Uterus (tissue), 2 donors: ENCODE results near the gene DTNBP1.

Experiments used
- POLR2A ChIP-seq, 2 donors: fragments of 450-650 bp; IDR thresholded peaks; one replicate each; pipeline ENCODE4 v1.6.1; 2016; ENCODE audit warnings: antibody characterized with exemption in 2 of 2, mild to moderate bottlenecking in 1 of 2, moderate library complexity in 1 of 2
- TF ChIP-seq, protein P1 (sequence below), 4 experiments: fragments of 200-600 bp in 2 of 4; fragments of 450-650 bp in 2 of 4; sonication (generic) in 2 of 4; IDR thresholded peaks; one replicate each; pipeline ENCODE4 v1.5.1; 2016 to 2019; ENCODE audit warnings: antibody characterized with exemption in 4 of 4, mild to moderate bottlenecking in 2 of 4, moderate library complexity in 1 of 4

DNA sequence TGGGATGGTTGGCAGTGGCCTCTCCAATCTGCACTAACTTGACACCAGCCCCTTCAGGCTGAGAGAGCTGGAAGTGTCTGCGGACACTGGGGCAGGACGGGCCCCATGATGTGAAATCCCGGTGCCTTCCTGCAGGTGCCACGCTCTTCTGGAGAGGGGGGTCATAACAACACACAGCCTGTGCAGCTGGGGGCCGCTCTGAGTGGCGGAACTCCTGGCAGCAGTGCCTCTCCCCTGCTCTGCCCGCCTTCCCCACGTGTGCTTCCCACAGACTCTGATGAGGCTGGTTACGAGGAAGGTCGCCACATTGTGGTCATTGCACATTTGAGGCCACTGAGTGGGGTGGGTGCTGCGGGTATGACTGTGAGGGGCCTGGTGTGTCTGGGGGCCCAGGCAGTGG, 145.2 kb downstream of the DTNBP1 start:
- TF ChIP-seq, protein P1, sequence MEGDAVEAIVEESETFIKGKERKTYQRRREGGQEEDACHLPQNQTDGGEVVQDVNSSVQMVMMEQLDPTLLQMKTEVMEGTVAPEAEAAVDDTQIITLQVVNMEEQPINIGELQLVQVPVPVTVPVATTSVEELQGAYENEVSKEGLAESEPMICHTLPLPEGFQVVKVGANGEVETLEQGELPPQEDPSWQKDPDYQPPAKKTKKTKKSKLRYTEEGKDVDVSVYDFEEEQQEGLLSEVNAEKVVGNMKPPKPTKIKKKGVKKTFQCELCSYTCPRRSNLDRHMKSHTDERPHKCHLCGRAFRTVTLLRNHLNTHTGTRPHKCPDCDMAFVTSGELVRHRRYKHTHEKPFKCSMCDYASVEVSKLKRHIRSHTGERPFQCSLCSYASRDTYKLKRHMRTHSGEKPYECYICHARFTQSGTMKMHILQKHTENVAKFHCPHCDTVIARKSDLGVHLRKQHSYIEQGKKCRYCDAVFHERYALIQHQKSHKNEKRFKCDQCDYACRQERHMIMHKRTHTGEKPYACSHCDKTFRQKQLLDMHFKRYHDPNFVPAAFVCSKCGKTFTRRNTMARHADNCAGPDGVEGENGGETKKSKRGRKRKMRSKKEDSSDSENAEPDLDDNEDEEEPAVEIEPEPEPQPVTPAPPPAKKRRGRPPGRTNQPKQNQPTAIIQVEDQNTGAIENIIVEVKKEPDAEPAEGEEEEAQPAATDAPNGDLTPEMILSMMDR (IDR thresholded peaks at IDR 0.05), result no peak
- no peak for TF ChIP-seq POLR2A (IDR thresholded peaks at IDR 0.05)
